ELR (cell line): ENCODE measurements around the gene BTBD9.
A peak's percentile ranks its signal among the peaks of the same experiment; 100 is the strongest.
"Not testable (repeated sequence)": the region's sequence is repeated elsewhere in the genome, so short reads cannot be mapped to it uniquely, and the experiment has no call there.

Source experiments
- DNase-seq: peaks from one replicate; pipeline ENCODE4 v3.0.0-alpha.2; 2015; ENCODE audit warnings: low read depth

BTBD9 gene

DNA sequence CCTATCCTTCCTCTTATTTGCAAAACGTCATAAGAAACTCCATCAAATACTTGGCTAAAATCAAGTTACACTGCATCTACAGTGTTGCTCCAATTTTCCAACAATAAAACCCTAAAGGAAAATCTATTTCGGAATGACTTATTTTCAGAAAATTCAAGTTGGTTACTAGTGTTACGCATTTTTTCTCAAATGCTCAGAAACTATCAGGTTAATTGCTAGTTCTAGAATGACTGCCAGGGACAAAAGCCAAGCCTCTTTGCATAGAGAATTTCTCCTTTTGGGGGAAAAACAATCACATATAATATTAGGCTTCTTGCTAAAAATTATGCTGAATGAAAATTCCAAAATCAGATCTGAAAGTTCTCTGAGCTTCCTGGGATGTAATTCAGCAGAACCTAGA, 210.2 kb downstream of the BTBD9 start:
- no peak for DNase-seq

DNA sequence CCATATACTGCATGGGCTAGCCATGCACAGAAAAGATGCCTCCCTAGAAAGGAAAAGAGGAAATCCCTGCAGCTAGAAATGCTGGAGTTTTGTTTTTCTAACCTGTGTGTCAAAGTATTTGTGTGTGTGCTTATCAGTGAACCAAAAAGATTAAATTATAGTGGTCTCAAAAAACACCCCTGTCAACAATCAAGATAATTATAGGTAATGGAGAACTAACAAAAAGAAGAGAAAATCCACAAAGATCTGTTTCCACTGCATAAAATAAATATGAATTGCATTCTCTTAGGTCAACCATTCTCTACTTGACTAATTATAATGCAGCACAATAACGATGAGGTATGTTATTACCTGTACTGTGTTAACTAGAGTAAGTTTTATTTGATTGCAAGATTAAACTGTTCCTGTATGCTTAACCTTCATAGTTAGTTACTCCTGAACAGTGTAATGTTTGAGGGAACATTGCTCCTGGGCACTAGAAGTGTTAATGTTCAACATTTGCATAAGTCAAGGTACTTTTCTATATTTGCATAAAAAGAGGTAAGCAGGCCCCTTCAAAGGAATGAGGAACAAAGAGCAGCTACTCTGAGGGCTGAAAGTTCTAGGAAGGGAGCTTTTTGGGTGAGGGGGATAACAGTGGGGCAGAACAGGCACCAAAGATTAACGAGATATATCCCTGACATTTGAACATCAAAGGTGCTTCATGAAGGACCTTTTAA, 212.1 kb downstream of the BTBD9 start:
- no peak for DNase-seq

DNA sequence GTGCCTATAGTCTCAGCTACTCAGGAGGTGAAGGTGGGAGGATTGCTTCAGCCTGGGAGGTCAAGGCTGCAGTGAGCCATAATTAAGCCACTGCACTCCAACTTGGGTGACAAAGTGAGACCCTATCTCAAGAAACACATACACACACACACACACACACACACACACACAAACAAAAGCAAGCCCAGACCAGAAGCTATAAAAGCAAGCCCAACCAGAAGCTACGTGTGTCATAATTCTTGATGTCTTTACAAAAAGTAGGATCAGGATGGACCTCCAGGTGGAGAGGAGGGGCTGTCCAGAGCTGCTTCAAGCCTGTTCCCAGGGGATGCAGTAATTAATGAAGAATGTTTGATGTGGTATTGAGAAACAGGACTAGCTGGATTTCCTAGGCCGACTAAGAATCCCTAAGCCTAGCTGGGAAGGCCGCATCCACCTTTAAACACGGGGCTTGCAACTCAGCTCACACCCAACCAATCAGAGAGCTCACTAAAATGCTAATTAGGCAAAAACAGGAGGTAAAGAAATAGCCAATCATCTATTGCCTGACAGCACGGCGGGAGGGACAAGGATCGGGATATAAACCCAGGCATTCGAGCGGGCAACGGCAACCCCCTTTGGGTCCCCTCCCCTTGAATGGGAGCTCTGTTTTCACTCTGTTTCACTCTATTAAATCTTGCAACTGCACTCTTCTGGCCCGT, 213.8 kb downstream of the BTBD9 start:
- not testable (repeated sequence) for DNase-seq

DNA sequence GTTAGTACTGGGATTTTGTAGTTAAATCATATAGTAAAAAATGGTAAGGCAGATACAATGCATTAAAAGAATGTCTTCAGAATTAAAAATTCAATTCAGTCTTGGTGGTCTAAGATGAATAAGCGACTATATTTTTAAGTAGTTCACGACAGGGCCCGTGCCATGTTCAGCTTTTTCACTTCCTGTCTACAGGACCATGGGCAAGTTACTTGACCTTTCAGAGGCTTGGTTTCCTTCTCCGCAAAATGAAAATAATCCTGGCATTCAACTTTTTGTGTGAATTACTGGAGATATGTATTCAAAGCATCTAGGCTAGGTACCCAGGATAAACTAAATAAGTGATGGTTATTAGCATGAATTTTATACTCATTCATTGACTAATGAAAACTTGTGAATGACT, 216.0 kb downstream of the BTBD9 start:
- no peak for DNase-seq

GRCh38 chr6:38420207-38420606, 219.5 kb downstream of the BTBD9 start:
- DNase-seq = peak; percentile 52

DNA sequence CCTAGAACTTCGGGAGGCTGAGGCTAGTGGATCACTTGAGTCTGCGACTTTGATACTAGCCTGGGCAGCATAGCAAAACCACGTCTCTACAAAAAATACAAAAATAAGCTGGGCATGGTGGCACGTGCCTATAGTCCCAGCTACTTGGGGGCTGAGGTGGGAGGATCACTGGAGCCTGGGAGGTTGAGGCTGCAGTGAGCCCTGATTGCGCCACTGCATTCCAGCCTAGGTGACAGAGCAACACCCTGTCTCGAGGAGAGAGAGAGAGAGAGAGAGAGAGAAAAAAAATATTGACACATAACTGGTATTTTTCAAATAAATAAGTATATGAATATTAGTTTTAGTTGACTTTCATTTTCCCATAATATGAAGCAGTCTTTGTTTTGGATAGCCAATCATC, 222.2 kb downstream of the BTBD9 start:
- DNase-seq = no peak

DNA sequence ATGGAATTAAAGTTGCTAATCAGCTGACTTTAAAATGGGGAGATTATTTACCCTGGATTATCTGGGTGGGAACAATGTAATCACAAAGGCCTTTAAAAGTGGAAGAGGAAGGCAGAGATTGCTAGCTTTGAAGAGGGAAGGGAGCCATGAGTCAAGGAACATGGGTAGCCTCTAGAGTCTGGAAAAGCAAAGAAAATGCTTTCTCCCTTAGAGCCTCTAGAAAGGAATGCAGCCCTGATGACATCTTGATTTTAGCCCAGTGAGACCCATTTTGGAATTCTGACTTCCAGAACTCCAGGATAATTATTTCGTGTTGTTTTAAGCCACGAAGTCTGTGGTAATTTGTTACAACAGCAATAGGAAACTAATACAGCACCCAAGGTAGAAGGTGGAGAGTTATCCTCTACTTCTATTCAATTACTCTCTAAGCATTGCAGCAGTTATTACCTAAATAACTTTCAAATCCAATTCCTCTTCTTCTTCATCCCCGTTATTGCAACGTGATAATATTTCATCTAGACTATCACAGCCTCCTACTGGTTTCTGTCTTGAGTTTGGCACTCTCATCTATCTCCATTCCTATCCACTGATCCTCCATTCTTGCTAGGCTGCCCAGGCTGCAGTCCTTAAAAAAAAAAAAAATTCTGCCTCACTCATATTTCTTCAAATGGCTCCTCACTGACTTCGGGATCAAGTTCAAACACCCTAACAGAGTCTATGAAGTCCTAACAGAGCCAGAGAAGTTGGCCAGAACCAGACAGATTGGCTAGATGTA, 224.3 kb downstream of the BTBD9 start:
- DNase-seq = no peak

DNA sequence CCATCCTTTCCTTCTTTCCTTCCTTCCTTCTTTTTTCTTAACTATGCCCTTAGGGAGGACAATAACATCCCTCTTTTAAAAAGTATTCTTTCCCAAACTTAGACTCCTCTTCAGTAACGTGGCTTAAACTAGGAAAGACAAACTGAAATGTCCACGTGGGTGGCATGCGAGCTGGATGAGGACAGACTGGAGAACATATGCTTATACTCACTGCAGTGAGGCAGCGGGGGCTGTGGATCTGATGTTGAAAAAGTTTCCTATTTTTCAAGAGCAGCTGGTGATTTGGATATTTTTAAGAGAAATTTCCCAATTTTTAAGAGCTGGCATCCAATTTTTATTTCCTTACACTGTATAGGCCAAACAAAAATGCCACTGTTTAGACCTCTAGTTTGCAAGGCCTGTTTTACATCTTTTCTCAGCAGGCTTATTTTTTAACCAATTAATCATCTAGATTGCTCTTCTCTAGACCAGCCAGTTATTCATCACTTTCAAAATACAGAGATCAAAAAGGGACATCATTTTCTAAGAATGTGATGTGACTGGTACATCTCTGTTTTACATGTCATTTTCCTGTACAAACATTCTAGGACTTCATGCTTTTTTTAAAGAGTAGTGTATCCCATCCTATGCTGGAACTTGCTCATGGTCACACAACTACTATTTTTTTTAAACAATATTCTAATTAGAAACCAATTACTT, 226.5 kb downstream of the BTBD9 start:
- no peak for DNase-seq

GRCh38 chr6:38407192-38407591, 232.5 kb downstream of the BTBD9 start:
- DNase-seq = no peak

DNA sequence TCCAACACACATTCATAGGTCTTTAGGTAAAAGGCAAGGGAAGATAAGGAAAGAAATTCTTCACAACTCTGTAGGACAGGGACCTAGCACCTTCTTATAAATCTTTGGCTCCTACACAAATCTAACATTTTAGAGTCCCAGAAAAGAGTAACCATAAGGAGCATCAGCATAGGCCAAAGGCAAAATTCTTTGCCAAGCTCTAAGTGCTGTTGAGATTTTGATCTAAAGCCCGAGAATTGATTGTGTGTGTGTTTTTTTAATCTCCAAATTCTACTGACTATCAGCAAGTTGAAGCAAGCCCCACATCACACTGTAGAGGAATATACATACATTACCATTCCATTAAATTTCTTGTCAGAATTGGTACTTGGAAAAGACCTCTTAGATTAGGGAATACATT, 233.6 kb downstream of the BTBD9 start:
- no peak for DNase-seq

GRCh38 chr6:38404900-38405556, 234.7 kb downstream of the BTBD9 start:
- DNase-seq = no peak

- DNase-seq = no peak
These were observed 235.4 kb downstream of the BTBD9 start for GRCh38 chr6:38404355-38404754.

DNA sequence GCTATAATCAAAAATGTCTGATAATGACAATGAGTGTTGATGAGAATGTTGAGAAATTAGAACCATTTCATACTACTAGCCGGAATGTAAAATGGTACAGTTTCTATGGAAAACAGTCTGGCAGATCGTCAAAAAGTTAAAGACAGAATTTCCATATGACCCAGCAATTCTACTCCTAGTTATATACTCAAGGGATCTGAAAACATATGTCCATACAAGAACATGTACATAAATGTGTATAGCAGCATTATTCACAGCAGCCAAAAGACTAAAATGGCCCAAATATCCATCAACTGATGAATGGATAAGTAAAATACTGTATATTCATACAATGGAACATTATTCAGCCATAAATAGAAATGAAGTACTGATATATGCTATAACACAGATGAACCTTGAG, 236.2 kb downstream of the BTBD9 start:
- no peak for DNase-seq

- DNase-seq = no peak
These were observed 239.0 kb downstream of the BTBD9 start for GRCh38 chr6:38400764-38401163.

DNA sequence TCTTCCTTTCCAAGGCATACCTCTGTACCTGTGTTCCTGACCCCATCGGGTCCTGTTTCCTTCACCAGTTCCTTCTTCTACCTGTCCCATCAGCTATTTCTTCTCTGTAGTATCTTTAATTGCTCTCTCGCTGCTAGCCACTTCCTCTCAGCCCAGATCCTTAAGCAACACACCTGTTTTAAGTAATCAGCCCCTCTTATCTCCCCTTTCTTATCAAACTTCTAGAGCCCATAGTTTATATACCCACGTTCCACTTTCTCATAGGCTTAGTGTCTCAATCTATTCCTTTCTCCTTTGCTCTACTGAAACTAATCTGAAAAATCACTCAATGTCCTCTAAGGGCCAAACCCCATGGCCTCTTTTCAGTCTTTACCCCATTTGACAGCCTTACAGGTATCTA, 239.6 kb downstream of the BTBD9 start:
- DNase-seq = no peak

GRCh38 chr6:38396209-38396608, 243.5 kb downstream of the BTBD9 start:
- no peak for DNase-seq

DNA sequence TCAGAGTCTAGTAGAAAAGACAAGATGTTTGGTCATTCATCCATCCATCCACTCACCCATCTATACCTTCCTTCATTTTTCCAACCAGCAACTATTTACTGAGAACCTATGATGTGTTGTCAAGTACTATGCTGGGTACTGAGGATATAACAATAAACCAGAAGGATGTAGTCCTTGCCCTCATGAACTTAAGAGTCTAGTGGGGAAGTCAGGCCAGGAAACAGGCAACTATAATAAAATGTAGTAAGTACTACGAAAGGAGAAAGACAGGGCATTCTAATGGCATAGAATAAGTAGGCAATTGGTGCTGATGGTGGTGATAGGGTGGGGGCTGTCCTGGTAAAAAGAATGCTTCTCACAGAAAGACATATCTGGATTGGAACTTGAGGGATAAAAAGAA, 245.7 kb downstream of the BTBD9 start:
- no peak for DNase-seq

DNA sequence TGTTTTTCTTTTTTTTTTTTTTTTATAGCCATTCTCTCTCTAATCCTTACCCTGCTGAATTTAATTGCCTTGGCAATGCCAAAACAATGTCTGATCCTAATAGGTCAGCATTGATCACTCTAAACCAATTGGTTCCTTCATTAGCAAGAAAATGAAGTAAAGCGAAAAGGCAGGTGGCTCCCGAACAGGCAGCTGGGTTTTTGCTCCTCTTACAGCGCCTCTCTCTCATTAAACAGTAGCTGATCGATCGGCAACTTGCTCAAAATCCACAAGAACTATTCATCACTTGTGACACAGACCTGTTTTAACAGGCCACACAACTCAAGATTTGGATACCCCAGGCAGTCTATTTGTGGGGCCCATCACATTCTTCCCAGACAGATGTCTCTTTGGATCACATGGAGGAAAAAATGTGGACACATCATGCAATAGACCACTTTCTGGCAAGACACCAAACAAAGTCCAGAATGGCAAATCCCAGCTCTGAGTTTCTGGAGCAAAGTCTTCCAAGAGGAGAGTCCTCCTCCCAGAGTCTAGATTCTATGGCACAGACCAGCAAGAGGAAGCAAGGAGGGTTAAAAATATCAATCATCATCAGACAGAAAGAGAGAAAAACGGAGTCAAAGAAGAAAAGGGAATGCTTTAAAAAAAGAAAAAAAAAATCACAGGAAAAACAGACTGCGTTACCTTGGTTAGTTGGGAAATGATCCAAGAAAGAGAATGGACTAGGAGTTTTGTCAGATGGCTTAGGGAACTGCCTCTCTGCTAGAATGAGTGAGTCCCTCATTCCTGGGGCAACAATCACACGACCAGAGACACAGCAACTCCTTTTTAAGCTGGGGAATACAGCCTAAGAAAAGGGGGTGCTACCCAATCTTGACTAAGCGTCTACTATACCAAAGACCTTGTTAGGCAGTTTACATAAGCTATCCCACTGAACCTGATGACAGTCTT, 247.8 kb downstream of the BTBD9 start:
- peak; percentile 15 for DNase-seq

GRCh38 chr6:38391206-38391605, 248.5 kb downstream of the BTBD9 start:
- peak; percentile 51 for DNase-seq

GRCh38 chr6:38389875-38390274, 249.9 kb downstream of the BTBD9 start:
- no peak for DNase-seq

DNA sequence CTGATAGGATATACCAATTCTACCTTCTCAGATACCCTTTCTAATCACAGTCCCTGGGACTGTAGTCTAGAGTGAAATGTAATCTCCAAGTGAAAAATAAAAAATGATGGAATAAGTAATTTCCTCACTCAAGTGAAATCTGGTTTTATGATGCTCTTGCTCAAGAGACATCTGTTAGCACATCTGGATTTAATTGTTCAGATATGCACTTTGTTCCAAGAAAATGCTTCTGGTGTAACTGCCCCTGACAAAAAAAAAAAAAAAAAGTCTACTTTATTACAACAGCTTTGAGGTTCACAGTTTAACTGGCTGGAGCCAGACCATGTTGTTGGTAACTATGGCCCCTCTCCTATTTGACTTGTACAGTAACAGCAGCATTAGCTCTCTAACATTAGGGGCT, 251.8 kb downstream of the BTBD9 start:
- DNase-seq = peak; percentile 12
